Measurements from ENCODE around the gene KIF13A. TPM values are rescaled to one million over a fixed set of nuclear protein-coding genes. Genes with fewer than 3 reads are reported as not detected.

The KIF13A gene
- total and polyA plus RNA-seq, 2 donors (not counting 3 experiments of a cell fraction or from before 2014, with no cell fraction given), result 24.9 to 65.8 TPM

- dilution Hi-C loops (cut with MboI; ENCODE audit: extremely low pct_ligation_motif_present, low sequenced_read_pairs) (no loop called here), intact Hi-C loops (cut with micrococcal nuclease) (no loop called here)
- no peaks in the 10 kb centered on the region for H4K20me1 ChIP-seq (replicated peaks; ENCODE audit: control insufficient read depth, extremely low read depth, insufficient read depth, low read length)
- H3K27me3 ChIP-seq (ENCODE audit: control insufficient read depth in 2 of 2, insufficient read depth in 2 of 2, low read length in 2 of 2), result no peaks in the 10 kb centered on the region
- H3K4me1 ChIP-seq (ENCODE audit: control insufficient read depth, extremely low read depth, insufficient read depth, low read length), result no peaks in the 10 kb centered on the region
- H3K9me1 ChIP-seq (replicated peaks; ENCODE audit: control insufficient read depth, extremely low read depth, insufficient read depth, low read length), result no peaks in the 10 kb centered on the region
- no peak overlapping the region for H3K4me2 ChIP-seq (ENCODE audit: insufficient read depth, low read length)
- no TSS peak for BruUV-seq (replicated peaks)
- peaks cover 6% of the 10 kb centered on the region in 2 experiments for H3K36me3 ChIP-seq (ENCODE audit: control insufficient read depth in 2 of 2, extremely low read depth in 1 of 2, insufficient read depth in 2 of 2, low read length in 2 of 2)
- no peak overlapping the region for H3K27ac ChIP-seq (ENCODE audit: insufficient read depth, low read depth, low read length)
- FAIRE-seq (no peak), DNase-seq (ENCODE audit: low read depth, low spot score) (no peak)
- no peak overlapping the region for H2AFZ ChIP-seq (ENCODE audit: low read depth, low read length)
- no peaks in the 10 kb centered on the region for H3K79me2 ChIP-seq (ENCODE audit: control insufficient read depth, insufficient read depth, low read length)
- TF ChIP-seq CTCF (IDR thresholded peaks at IDR 0.05; ENCODE audit: extremely low read depth in 1 of 2, insufficient read depth in 1 of 2, low read depth in 1 of 2, low read length in 2 of 2), result no peak
- TF ChIP-seq GATA2 (IDR thresholded peaks at IDR 0.05; ENCODE audit: insufficient read depth, insufficient read length, low read depth, low read length), result no peak
- no peak for TF ChIP-seq MAX (IDR thresholded peaks at IDR 0.05; ENCODE audit: insufficient read depth, insufficient read length)
- no peak for TF ChIP-seq MYC (IDR thresholded peaks at IDR 0.05; ENCODE audit: low read depth, low read length)
- no peak for TF ChIP-seq JUN (IDR thresholded peaks at IDR 0.05; ENCODE audit: borderline replicate concordance, insufficient read depth, insufficient read length, low read depth)
- no peak for TF ChIP-seq POLR2AphosphoS5 (IDR thresholded peaks at IDR 0.05; ENCODE audit: insufficient read depth, low read depth, low read length)
- no peak for TF ChIP-seq FOS (IDR thresholded peaks at IDR 0.05; ENCODE audit: borderline replicate concordance, insufficient read depth, low read length)
- TF ChIP-seq POLR2A (IDR thresholded peaks at IDR 0.05; ENCODE audit: low read depth, low read length), result no peak
- TF ChIP-seq EZH2 (IDR thresholded peaks at IDR 0.05; ENCODE audit: borderline replicate concordance, low read depth, low read length, severe bottlenecking), result no peak
- no peak overlapping the region for H3K9ac ChIP-seq (replicated peaks; ENCODE audit: extremely low read depth, insufficient read depth, low read length)
- no peak overlapping the region for H3K4me3 ChIP-seq (replicated peaks in 1 of 3; ENCODE audit: insufficient read depth in 1 of 3, low read depth in 1 of 3, low read length in 3 of 3)
- ChIA-PET CTCF (interaction anchor here (0.9 to 1.1 kb wide), 2 partner anchors 9 to 14 kb away, joined by 5 read pairs; no protein-coding TSS in a partner anchor), POLR2A (interaction anchor here (0.7 kb wide), 1 partner anchor 195 kb away, joined by 3 read pairs; no protein-coding TSS in a partner anchor)
- H3K9me3 ChIP-seq (replicated peaks; ENCODE audit: control insufficient read depth, insufficient read depth, low read length), result no peaks in the 10 kb centered on the region
Measured at GRCh38 chr6:17790489-17790888, 196.9 kb downstream of the KIF13A start.

Data from endothelial cell of umbilical vein (primary cell).